ENCODE measurements around the gene SPATA21.

GRCh38 chr1:16449065-16449464, 11.8 kb upstream of the SPATA21 start:
- TF ChIP-seq POLR2A (IDR thresholded peaks at IDR 0.05; ENCODE audit: low read depth, low read length) (no peak), POLR2AphosphoS5 (IDR thresholded peaks at IDR 0.05; ENCODE audit: low read depth, low read length) (no peak)
